ENCODE results near the gene DGCR6L. TPM values are rescaled to one million over a fixed set of nuclear protein-coding genes. Genes with fewer than 3 reads are reported as not detected.

Gene DGCR6L
- polyA plus RNA-seq, 1 donor, result 46.7 TPM

DNA sequence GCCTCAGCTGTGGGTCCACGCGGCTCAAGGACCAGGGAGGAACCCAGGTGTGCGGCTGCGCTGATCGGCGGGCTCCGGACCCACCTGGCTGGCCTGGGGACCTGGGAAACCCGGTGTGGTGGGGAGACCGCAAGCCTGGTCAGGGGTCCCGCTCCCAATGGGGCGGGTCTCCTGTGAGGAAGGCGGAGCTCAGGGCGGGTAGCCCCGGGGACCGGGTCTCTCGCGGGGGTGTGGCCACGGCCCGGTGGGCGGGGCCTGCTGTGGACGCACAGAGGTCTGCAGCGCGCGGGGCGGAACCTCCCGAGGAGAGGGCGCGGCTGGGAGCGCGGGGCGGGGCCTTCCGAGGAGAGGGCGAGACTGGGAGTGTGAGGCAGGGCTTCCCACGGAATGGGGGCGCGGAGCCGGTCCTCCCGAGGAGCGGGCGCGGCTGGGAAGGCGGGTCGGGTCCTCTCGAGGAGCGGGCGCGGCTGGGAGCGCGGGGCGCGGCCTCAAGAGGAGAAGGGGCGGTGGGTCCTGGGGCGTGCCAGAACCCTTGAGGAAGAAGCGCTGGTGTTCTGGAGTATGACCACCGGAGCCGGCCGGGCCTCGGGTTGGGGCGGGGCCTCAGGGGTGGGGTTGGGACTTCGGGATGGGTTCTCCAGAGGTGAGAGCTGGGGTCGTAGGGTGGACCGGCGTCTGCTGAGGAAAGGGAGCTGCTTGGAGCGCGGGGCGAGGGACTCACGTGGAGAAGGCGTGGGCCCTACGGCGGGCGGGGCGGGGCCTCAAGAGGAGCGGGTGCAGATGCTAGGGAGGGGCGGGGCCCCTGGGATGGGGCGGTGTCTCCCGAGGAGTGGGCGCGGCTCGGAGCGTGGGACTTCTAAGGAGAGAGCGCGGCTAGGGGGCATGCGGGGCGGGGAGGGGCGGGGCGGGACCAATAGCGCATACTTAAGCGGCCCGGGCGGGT is 20.8 kb downstream of the DGCR6L start:
- peak; percentile 81 to 91 for DNase-seq
- no CpG with 5 or more reads among the region's 90 CpGs for WGBS (ENCODE audit: insufficient coverage, low lambda C conversion rate)
- Histone ChIP-seq H3K27ac (ENCODE audit: low read length) (peak overlapping the region; percentile 53), H3K27me3 (ENCODE audit: control insufficient read depth, insufficient read depth, low read length) (peaks cover 17% of the 10 kb centered on the region), H3K36me3 (ENCODE audit: control insufficient read depth, insufficient read depth, low read length) (no peaks in the 10 kb centered on the region), H3K9me3 (ENCODE audit: control insufficient read depth, low read depth, low read length) (no peaks in the 10 kb centered on the region), H3K4me1 (ENCODE audit: control insufficient read depth, insufficient read depth, low read length) (peaks cover 17% of the 10 kb centered on the region), H3K4me3 (ENCODE audit: low read length) (peak overlapping the region; percentile 59)

DNA sequence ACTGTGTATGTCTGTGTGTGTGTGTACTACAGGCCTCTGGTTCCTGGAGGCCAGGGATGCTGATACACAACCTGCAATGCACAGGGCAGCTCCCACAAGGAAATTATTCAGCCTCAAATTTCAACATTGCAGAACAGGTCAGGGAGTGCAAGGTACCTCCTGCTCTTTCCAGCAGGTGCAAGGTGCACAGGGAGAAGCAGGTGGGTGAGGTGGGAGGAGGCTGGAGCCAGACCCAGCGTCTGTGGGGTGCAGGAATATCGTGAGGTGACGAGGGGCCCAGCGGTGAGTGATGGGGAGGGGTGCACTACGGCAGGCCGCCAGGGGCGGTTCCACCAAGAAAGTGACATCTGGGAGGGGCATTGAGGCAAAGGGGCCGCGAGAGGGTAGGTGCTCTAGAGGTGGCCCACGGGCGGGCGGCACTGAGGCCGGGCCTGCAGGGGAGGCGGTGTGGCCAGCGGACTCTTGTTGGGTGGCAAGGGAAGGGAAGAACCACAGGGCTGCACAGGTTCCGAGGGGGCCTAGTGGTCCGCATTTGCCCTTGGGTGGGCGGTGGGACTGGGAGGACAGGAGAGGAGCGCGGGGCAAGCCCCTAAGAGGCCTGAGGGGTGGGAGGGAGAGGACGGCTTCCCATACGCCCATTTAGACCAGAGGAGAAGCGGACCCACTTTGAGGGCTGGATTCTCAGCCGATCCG is 21.6 kb downstream of the DGCR6L start:
- no peaks in the 10 kb centered on the region for H3K36me3 ChIP-seq (ENCODE audit: control insufficient read depth, insufficient read depth, low read length)
- peak overlapping the region; percentile 53 for H3K27ac ChIP-seq (ENCODE audit: low read length)
- H3K27me3 ChIP-seq (ENCODE audit: control insufficient read depth, insufficient read depth, low read length), result peaks cover 17% of the 10 kb centered on the region
- DNase-seq, result peak; percentile 66 to 83
- no peaks in the 10 kb centered on the region for H3K9me3 ChIP-seq (ENCODE audit: control insufficient read depth, low read depth, low read length)
- H3K4me1 ChIP-seq (ENCODE audit: control insufficient read depth, insufficient read depth, low read length), result peaks cover 17% of the 10 kb centered on the region
- WGBS (ENCODE audit: insufficient coverage, low lambda C conversion rate), result no CpG with 5 or more reads among the region's 25 CpGs
- peak overlapping the region; percentile 59 for H3K4me3 ChIP-seq (ENCODE audit: low read length)

DNA sequence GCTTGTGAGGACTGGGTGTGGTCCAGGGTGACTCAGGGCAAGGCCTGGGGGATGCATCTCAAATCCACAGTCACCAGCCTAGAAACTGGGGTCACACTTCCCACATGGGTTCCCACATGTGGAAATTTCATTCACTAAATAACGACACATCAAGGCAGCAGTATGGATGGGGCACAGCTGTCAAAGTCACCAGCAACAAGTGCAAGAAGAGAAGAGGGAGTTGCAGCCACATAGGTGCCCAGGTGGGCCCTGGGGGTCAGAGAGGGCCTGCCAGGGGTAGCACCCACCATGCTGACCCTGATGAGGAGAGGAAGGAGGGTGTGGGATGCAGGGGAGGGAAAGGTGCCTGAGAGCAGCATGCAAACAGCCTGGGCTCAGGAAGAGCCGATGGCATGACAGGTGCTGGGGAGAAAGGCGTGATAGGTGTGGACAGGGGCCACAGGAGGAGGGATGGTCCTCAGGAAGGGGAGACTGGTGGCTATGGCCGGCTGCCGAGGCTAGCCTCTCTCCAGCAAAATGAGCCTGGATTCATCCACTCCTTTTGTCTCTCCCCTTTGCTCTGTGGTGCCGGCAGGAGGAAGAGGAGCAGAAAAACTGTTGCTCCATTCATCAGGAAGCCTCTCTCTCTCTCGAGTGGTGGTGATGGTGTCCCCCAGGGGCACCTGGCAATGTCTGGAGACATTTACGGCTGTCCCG is 22.3 kb downstream of the DGCR6L start:
- no CpG with 5 or more reads among the region's 9 CpGs for WGBS (ENCODE audit: insufficient coverage, low lambda C conversion rate)
- no peak overlapping the region for H3K27ac ChIP-seq (ENCODE audit: low read length)
- H3K4me1 ChIP-seq (ENCODE audit: control insufficient read depth, insufficient read depth, low read length), result peaks cover 17% of the 10 kb centered on the region

DNA sequence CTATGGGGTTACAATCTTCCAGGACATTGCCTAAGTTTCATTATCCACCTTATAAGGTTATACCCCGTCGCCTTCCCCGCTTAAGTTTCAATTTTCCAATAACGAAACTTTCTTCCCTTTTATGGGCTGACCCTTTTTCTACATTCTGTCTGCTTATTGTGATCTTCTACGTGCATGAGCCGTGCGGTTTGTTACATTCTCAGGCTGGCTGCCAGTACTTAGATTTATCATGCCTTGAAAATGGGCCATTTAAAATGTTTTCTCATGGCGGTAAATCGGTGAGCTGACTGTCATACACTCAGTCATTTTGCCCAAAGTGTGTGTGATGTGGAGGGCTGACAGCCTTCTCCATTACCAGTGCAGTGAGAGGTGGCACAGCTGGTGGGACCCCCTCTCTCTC is 23.3 kb downstream of the DGCR6L start:
- no peak for DNase-seq
- Histone ChIP-seq H3K27ac (ENCODE audit: low read length) (no peak overlapping the region), H3K36me3 (ENCODE audit: control insufficient read depth, insufficient read depth, low read length) (no peaks in the 10 kb centered on the region), H3K9me3 (ENCODE audit: control insufficient read depth, low read depth, low read length) (no peaks in the 10 kb centered on the region), H3K4me1 (ENCODE audit: control insufficient read depth, insufficient read depth, low read length) (peaks cover 17% of the 10 kb centered on the region), H3K4me3 (ENCODE audit: low read length) (no peak overlapping the region), H3K27me3 (ENCODE audit: control insufficient read depth, insufficient read depth, low read length) (peaks cover 9% of the 10 kb centered on the region)
- WGBS (ENCODE audit: insufficient coverage, low lambda C conversion rate), result 95% methylated on average over 5 of the region's 9 CpGs

More for the DNA sequence above, 22.3 kb downstream of the DGCR6L start:
- no peaks in the 10 kb centered on the region for H3K36me3 ChIP-seq (ENCODE audit: control insufficient read depth, insufficient read depth, low read length)
- H3K27me3 ChIP-seq (ENCODE audit: control insufficient read depth, insufficient read depth, low read length), result peaks cover 14% of the 10 kb centered on the region
- H3K9me3 ChIP-seq (ENCODE audit: control insufficient read depth, low read depth, low read length), result no peaks in the 10 kb centered on the region
- DNase-seq, result no peak
- H3K4me3 ChIP-seq (ENCODE audit: low read length), result no peak overlapping the region

DNA sequence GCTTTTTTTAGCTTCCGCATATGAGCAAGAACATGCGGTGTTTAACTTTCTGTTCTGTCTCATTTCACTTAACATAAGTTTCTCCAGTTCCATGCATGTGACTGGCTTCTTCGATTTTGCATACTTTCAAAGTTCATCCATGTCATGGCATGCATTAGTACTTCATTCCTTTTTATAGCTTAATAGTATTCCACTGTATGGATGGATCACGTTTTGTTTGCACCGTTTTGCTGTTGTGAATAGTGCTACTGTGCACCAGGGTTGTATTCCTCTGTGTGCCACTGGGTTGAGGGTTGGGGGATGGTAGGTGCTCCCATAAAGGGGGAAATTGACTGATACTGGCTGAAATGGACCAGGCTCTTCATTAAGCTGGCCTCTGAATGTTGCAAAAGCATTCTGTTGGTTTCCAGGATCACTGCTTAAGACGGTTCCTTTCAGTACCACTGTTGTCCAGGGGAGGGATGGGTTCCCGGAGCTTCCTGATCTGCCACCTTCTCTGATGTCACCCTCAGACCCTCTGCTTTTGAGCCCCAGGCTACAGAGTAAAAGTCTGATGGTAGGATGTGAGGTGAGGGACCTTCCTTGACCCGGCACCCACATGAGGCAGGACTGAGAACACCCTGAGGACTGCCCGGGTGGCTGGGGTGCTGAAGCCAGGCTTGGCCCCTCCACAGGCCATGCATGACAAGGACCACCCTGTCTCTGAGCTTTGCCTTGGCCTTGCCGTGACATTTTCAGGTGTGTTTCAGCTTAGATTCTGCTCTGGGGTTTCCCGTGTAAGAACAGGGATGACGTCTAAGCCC is 24.4 kb downstream of the DGCR6L start:
- Histone ChIP-seq H3K9me3 (ENCODE audit: control insufficient read depth, low read depth, low read length) (no peaks in the 10 kb centered on the region), H3K36me3 (ENCODE audit: control insufficient read depth, insufficient read depth, low read length) (no peaks in the 10 kb centered on the region), H3K4me3 (ENCODE audit: low read length) (no peak overlapping the region), H3K27ac (ENCODE audit: low read length) (no peak overlapping the region), H3K27me3 (ENCODE audit: control insufficient read depth, insufficient read depth, low read length) (no peaks in the 10 kb centered on the region), H3K4me1 (ENCODE audit: control insufficient read depth, insufficient read depth, low read length) (peaks cover 17% of the 10 kb centered on the region)
- WGBS (ENCODE audit: insufficient coverage, low lambda C conversion rate), result 100% methylated on average over 2 of the region's 12 CpGs
- no peak for DNase-seq

DNA sequence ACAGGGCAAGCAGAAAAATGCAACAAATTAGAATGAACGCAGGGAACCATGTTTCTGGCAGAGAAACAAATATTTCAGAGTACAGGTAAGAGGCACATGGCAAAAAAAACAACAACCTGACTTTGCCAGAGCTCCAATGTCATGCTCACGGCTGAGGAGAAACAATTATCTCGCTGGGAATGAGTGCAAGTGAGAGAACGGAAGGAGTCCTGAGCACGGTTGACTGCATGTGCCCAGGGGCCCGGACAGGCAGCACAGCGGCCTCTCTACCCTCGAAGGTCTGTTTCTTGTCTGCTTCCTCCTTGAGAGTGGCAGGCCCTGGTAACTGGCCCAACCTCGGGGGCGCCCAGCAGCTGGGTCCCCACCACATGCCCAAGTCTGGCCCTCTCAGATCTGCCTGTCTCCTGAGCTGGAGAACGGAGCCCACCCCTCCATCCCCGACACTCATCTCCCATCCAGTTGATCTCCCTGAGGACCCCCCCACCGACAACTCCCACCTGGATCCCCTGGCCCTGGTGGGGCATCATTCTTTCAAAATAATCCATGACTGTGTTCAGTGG is 27.1 kb downstream of the DGCR6L start:
- DNase-seq, result no peak
- Histone ChIP-seq H3K4me1 (ENCODE audit: control insufficient read depth, insufficient read depth, low read length) (peaks cover 4% of the 10 kb centered on the region), H3K36me3 (ENCODE audit: control insufficient read depth, insufficient read depth, low read length) (no peaks in the 10 kb centered on the region), H3K27ac (ENCODE audit: low read length) (no peak overlapping the region), H3K9me3 (ENCODE audit: control insufficient read depth, low read depth, low read length) (no peaks in the 10 kb centered on the region), H3K27me3 (ENCODE audit: control insufficient read depth, insufficient read depth, low read length) (no peaks in the 10 kb centered on the region), H3K4me3 (ENCODE audit: low read length) (no peak overlapping the region)
- 83% methylated on average over 1 of the region's 13 CpGs for WGBS (ENCODE audit: insufficient coverage, low lambda C conversion rate)

DNA sequence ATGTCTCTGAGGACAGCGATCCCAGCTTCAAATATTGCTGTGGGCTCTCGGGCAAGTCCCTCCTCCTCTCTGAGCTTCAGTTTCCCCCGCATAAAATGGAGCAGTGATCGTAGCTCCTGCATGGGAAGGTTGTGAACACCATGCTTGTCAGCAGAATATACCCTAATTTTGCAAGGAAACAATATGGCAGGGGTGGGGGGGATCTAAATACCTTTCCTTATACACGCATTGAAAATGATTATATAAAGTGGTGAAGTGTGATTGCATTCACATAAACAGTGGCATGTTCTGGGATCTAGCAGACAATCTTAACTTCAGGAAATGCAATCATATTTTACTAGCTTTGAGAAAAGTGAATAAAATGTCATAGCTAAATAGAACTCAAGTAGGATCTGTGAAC is 27.8 kb downstream of the DGCR6L start:
- WGBS (ENCODE audit: insufficient coverage, low lambda C conversion rate), result no CpG with 5 or more reads among the region's 5 CpGs
- no peaks in the 10 kb centered on the region for H3K36me3 ChIP-seq (ENCODE audit: control insufficient read depth, insufficient read depth, low read length)
- H3K4me3 ChIP-seq (ENCODE audit: low read length), result no peak overlapping the region
- no peaks in the 10 kb centered on the region for H3K9me3 ChIP-seq (ENCODE audit: control insufficient read depth, low read depth, low read length)
- H3K27me3 ChIP-seq (ENCODE audit: control insufficient read depth, insufficient read depth, low read length), result no peaks in the 10 kb centered on the region
- no peaks in the 10 kb centered on the region for H3K4me1 ChIP-seq (ENCODE audit: control insufficient read depth, insufficient read depth, low read length)
- DNase-seq, result no peak
- no peak overlapping the region for H3K27ac ChIP-seq (ENCODE audit: low read length)

DNA sequence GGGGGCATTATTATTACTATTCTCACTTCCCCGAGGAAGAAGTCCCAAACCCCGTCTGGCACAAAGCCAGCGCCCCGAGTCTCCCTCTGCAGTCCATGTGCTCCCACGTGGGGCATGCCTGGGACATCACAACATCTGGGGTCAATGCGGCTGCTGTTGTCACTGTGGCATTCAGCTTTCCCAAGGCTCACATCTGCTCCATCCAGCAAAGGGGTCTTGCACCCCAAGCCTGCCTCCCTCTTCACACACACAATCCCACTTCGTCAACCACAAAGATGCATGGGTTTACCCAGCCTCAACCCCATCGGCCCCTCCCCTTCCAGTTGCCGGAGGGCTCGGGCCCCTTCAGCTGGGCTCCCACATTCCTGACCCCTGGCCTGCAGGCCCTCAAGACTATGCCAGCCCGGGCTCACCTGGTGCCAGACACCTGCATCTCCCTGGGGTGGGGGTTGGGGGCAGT is 28.2 kb downstream of the DGCR6L start:
- Histone ChIP-seq H3K9me3 (ENCODE audit: control insufficient read depth, low read depth, low read length) (no peaks in the 10 kb centered on the region), H3K4me1 (ENCODE audit: control insufficient read depth, insufficient read depth, low read length) (no peaks in the 10 kb centered on the region), H3K4me3 (ENCODE audit: low read length) (no peak overlapping the region), H3K36me3 (ENCODE audit: control insufficient read depth, insufficient read depth, low read length) (no peaks in the 10 kb centered on the region), H3K27me3 (ENCODE audit: control insufficient read depth, insufficient read depth, low read length) (no peaks in the 10 kb centered on the region), H3K27ac (ENCODE audit: low read length) (no peak overlapping the region)
- DNase-seq, result no peak
- WGBS (ENCODE audit: insufficient coverage, low lambda C conversion rate), result no CpG with 5 or more reads among the region's 11 CpGs

DNA sequence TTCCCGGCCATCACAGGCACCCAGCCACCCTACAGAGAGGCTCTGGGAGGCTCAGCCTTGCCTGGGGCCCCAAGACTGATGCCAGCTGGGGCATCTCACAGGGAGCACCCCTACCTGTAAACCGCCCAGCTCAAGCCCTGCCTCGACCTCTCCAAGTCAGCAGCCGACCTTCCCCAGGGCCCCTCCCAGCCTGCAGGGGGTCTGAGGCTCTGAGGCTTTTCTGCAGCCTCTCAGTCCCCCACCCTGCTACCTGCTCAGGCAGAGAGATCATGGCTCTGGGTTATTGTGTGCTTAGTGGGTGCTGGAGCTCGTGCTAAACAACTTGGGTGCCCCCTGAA is 28.6 kb downstream of the DGCR6L start:
- H3K4me1 ChIP-seq (ENCODE audit: control insufficient read depth, insufficient read depth, low read length), result no peaks in the 10 kb centered on the region
- WGBS (ENCODE audit: insufficient coverage, low lambda C conversion rate), result no CpG with 5 or more reads among the region's 5 CpGs
- no peak overlapping the region for H3K27ac ChIP-seq (ENCODE audit: low read length)
- DNase-seq, result no peak
- H3K4me3 ChIP-seq (ENCODE audit: low read length), result no peak overlapping the region
- no peaks in the 10 kb centered on the region for H3K36me3 ChIP-seq (ENCODE audit: control insufficient read depth, insufficient read depth, low read length)
- H3K9me3 ChIP-seq (ENCODE audit: control insufficient read depth, low read depth, low read length), result no peaks in the 10 kb centered on the region
- H3K27me3 ChIP-seq (ENCODE audit: control insufficient read depth, insufficient read depth, low read length), result no peaks in the 10 kb centered on the region
